ENCODE results near the gene STOML2.
"Not testable (repeated sequence)": the region's sequence is repeated elsewhere in the genome, so short reads cannot be mapped to it uniquely, and the experiment has no call there.

STOML2 gene

GRCh38 chr9:35102769-35103659 is at the start of gene STOML2:
STOML2 (minus strand) TSS chr9:35103131; CDS start chr9:35103094, 37 bp downstream.
- Histone ChIP-seq H3K27me3 (ENCODE audit: control insufficient read depth in 1 of 2, insufficient read depth in 2 of 2, low read length in 2 of 2) (no peaks in the 10 kb centered on the region), H3K4me3 (ENCODE audit: low read depth in 1 of 2, low read length in 2 of 2) (peak within 1 kb of the TSS; percentile 97 to 99), H3K36me3 (ENCODE audit: control insufficient read depth in 1 of 2, insufficient read depth in 2 of 2, low read length in 2 of 2) (peaks cover 28 to 60% of the 10 kb centered on the region in 2 donors)

GRCh38 chr9:35147941-35148563 is 45.1 kb upstream of the STOML2 start:
- H3K36me3 ChIP-seq (ENCODE audit: control insufficient read depth in 1 of 2, insufficient read depth in 2 of 2, low read length in 2 of 2); H3K4me3 ChIP-seq (ENCODE audit: low read depth in 1 of 2, low read length in 2 of 2): not testable (repeated sequence)
- peaks cover 12 to 26% of the 10 kb centered on the region in 2 donors for H3K9me3 ChIP-seq (ENCODE audit: control insufficient read depth in 1 of 2, low read length in 2 of 2)

More at GRCh38 chr9:35102769-35103659, at the start of gene STOML2:
- Histone ChIP-seq H3K4me1 (ENCODE audit: control insufficient read depth in 1 of 2, insufficient read depth in 2 of 2, low read length in 2 of 2) (peaks cover 18 to 21% of the 10 kb centered on the region in 2 donors), H3K27ac (ENCODE audit: low read depth, low read length) (peak within 1 kb of the TSS; percentile 55), H3K9me3 (ENCODE audit: control insufficient read depth in 1 of 2, low read length in 2 of 2) (no peaks in the 10 kb centered on the region), H3K9ac (ENCODE audit: low read depth in 1 of 2, low read length in 2 of 2) (peak within 1 kb of the TSS; percentile 90 to 99)

GRCh38 chr9:35142037-35142436 is 39.1 kb upstream of the STOML2 start:
- no peaks in the 10 kb centered on the region for H3K36me3 ChIP-seq (ENCODE audit: control insufficient read depth in 1 of 2, insufficient read depth in 2 of 2, low read length in 2 of 2)
- H3K9ac ChIP-seq (ENCODE audit: low read depth in 1 of 2, low read length in 2 of 2): no peak overlapping the region
- H3K27me3 ChIP-seq (ENCODE audit: control insufficient read depth in 1 of 2, insufficient read depth in 2 of 2, low read length in 2 of 2): no peaks in the 10 kb centered on the region
- no peak overlapping the region for H3K27ac ChIP-seq (ENCODE audit: low read depth, low read length)
- H3K4me3 ChIP-seq (ENCODE audit: low read depth in 1 of 2, low read length in 2 of 2): no peak overlapping the region
- peaks cover 12 to 20% of the 10 kb centered on the region in 2 donors for H3K9me3 ChIP-seq (ENCODE audit: control insufficient read depth in 1 of 2, low read length in 2 of 2)
- no peaks in the 10 kb centered on the region for H3K4me1 ChIP-seq (ENCODE audit: control insufficient read depth in 1 of 2, insufficient read depth in 2 of 2, low read length in 2 of 2)

More at GRCh38 chr9:35147941-35148563, 45.1 kb upstream of the STOML2 start:
- H3K27ac ChIP-seq (ENCODE audit: low read depth, low read length); H3K9ac ChIP-seq (ENCODE audit: low read depth in 1 of 2, low read length in 2 of 2); H3K4me1 ChIP-seq (ENCODE audit: control insufficient read depth in 1 of 2, insufficient read depth in 2 of 2, low read length in 2 of 2); H3K27me3 ChIP-seq (ENCODE audit: control insufficient read depth in 1 of 2, insufficient read depth in 2 of 2, low read length in 2 of 2): not testable (repeated sequence)

GRCh38 chr9:35140093-35140492 is 37.2 kb upstream of the STOML2 start:
- no peak overlapping the region for H3K4me3 ChIP-seq (ENCODE audit: low read depth in 1 of 2, low read length in 2 of 2)
- H3K4me1 ChIP-seq (ENCODE audit: control insufficient read depth in 1 of 2, insufficient read depth in 2 of 2, low read length in 2 of 2): no peaks in the 10 kb centered on the region
- H3K9ac ChIP-seq (ENCODE audit: low read depth in 1 of 2, low read length in 2 of 2): no peak overlapping the region
- no peaks in the 10 kb centered on the region for H3K27me3 ChIP-seq (ENCODE audit: control insufficient read depth in 1 of 2, insufficient read depth in 2 of 2, low read length in 2 of 2)
- H3K9me3 ChIP-seq (ENCODE audit: control insufficient read depth in 1 of 2, low read length in 2 of 2): peaks cover 12 to 20% of the 10 kb centered on the region in 2 donors
- H3K27ac ChIP-seq (ENCODE audit: low read depth, low read length): no peak overlapping the region
- H3K36me3 ChIP-seq (ENCODE audit: control insufficient read depth in 1 of 2, insufficient read depth in 2 of 2, low read length in 2 of 2): no peaks in the 10 kb centered on the region

- Histone ChIP-seq H3K27me3 (ENCODE audit: control insufficient read depth in 1 of 2, insufficient read depth in 2 of 2, low read length in 2 of 2) (no peaks in the 10 kb centered on the region), H3K4me3 (ENCODE audit: low read depth in 1 of 2, low read length in 2 of 2) (no peak overlapping the region), H3K36me3 (ENCODE audit: control insufficient read depth in 1 of 2, insufficient read depth in 2 of 2, low read length in 2 of 2) (no peaks in the 10 kb centered on the region), H3K9me3 (ENCODE audit: control insufficient read depth in 1 of 2, low read length in 2 of 2) (peaks cover 4 to 8% of the 10 kb centered on the region in 2 donors), H3K27ac (ENCODE audit: low read depth, low read length) (no peak overlapping the region), H3K9ac (ENCODE audit: low read depth in 1 of 2, low read length in 2 of 2) (no peak overlapping the region), H3K4me1 (ENCODE audit: control insufficient read depth in 1 of 2, insufficient read depth in 2 of 2, low read length in 2 of 2) (no peaks in the 10 kb centered on the region)
Observed at GRCh38 chr9:35136866-35137265, 33.9 kb upstream of the STOML2 start.

GRCh38 chr9:35135988-35136387 is 33.1 kb upstream of the STOML2 start:
- Histone ChIP-seq H3K27me3 (ENCODE audit: control insufficient read depth in 1 of 2, insufficient read depth in 2 of 2, low read length in 2 of 2) (no peaks in the 10 kb centered on the region), H3K27ac (ENCODE audit: low read depth, low read length) (no peak overlapping the region), H3K9ac (ENCODE audit: low read depth in 1 of 2, low read length in 2 of 2) (no peak overlapping the region), H3K36me3 (ENCODE audit: control insufficient read depth in 1 of 2, insufficient read depth in 2 of 2, low read length in 2 of 2) (no peaks in the 10 kb centered on the region), H3K4me1 (ENCODE audit: control insufficient read depth in 1 of 2, insufficient read depth in 2 of 2, low read length in 2 of 2) (no peaks in the 10 kb centered on the region), H3K4me3 (ENCODE audit: low read depth in 1 of 2, low read length in 2 of 2) (no peak overlapping the region), H3K9me3 (ENCODE audit: control insufficient read depth in 1 of 2, low read length in 2 of 2) (no peaks in the 10 kb centered on the region)

GRCh38 chr9:35134920-35135319 is 32.0 kb upstream of the STOML2 start:
- Histone ChIP-seq H3K4me3 (ENCODE audit: low read depth in 1 of 2, low read length in 2 of 2) (no peak overlapping the region), H3K9ac (ENCODE audit: low read depth in 1 of 2, low read length in 2 of 2) (no peak overlapping the region), H3K36me3 (ENCODE audit: control insufficient read depth in 1 of 2, insufficient read depth in 2 of 2, low read length in 2 of 2) (no peaks in the 10 kb centered on the region), H3K4me1 (ENCODE audit: control insufficient read depth in 1 of 2, insufficient read depth in 2 of 2, low read length in 2 of 2) (no peaks in the 10 kb centered on the region), H3K27me3 (ENCODE audit: control insufficient read depth in 1 of 2, insufficient read depth in 2 of 2, low read length in 2 of 2) (no peaks in the 10 kb centered on the region), H3K27ac (ENCODE audit: low read depth, low read length) (no peak overlapping the region), H3K9me3 (ENCODE audit: control insufficient read depth in 1 of 2, low read length in 2 of 2) (no peaks in the 10 kb centered on the region)

GRCh38 chr9:35116898-35117551 is 14.1 kb upstream of the STOML2 start:
- peak overlapping the region; percentile 61 to 73 for H3K9ac ChIP-seq (ENCODE audit: low read depth in 1 of 2, low read length in 2 of 2)
- H3K36me3 ChIP-seq (ENCODE audit: control insufficient read depth in 1 of 2, insufficient read depth in 2 of 2, low read length in 2 of 2): no peaks in the 10 kb centered on the region
- peak overlapping the region; percentile 90 to 94 for H3K4me3 ChIP-seq (ENCODE audit: low read depth in 1 of 2, low read length in 2 of 2)
- no peaks in the 10 kb centered on the region for H3K27me3 ChIP-seq (ENCODE audit: control insufficient read depth in 1 of 2, insufficient read depth in 2 of 2, low read length in 2 of 2)
- no peak overlapping the region for H3K27ac ChIP-seq (ENCODE audit: low read depth, low read length)
- no peaks in the 10 kb centered on the region for H3K9me3 ChIP-seq (ENCODE audit: control insufficient read depth in 1 of 2, low read length in 2 of 2)
- peaks cover 30 to 34% of the 10 kb centered on the region in 2 donors for H3K4me1 ChIP-seq (ENCODE audit: control insufficient read depth in 1 of 2, insufficient read depth in 2 of 2, low read length in 2 of 2)

GRCh38 chr9:35116539-35116897 is 13.6 kb upstream of the STOML2 start:
- Histone ChIP-seq H3K27ac (ENCODE audit: low read depth, low read length) (peak overlapping the region; percentile 81), H3K27me3 (ENCODE audit: control insufficient read depth in 1 of 2, insufficient read depth in 2 of 2, low read length in 2 of 2) (no peaks in the 10 kb centered on the region), H3K9ac (ENCODE audit: low read depth in 1 of 2, low read length in 2 of 2) (peak overlapping the region; percentile 61 to 73), H3K9me3 (ENCODE audit: control insufficient read depth in 1 of 2, low read length in 2 of 2) (no peaks in the 10 kb centered on the region), H3K4me1 (ENCODE audit: control insufficient read depth in 1 of 2, insufficient read depth in 2 of 2, low read length in 2 of 2) (peaks cover 35 to 38% of the 10 kb centered on the region in 2 donors), H3K4me3 (ENCODE audit: low read depth in 1 of 2, low read length in 2 of 2) (peak overlapping the region; percentile 90 to 94), H3K36me3 (ENCODE audit: control insufficient read depth in 1 of 2, insufficient read depth in 2 of 2, low read length in 2 of 2) (no peaks in the 10 kb centered on the region)
